Astrocyte of the spinal cord (primary cell): ENCODE data around the gene MYCBPAP.

Source experiments
- DNase-seq: peaks from one replicate; pipeline ENCODE4 v3.0.0; 2011; ENCODE audit warnings: low read depth, low spot score
- H3K4me3 ChIP-seq: 2 replicates; pipeline ENCODE4 v1.5.1; 2011; ENCODE audit warnings: low read depth, mild to moderate bottlenecking, low read length, moderate library complexity
- CTCF ChIP-seq: IDR thresholded peaks from 2 replicates; pipeline ENCODE4 v1.5.1; 2012; ENCODE audit warnings: low read depth, mild to moderate bottlenecking, low read length, inconsistent platforms
- in situ Hi-C: cut with HindIII; loops from 2 replicates; pipeline ENCODE4 v1.10.0; 2017; ENCODE audit warnings: low sequenced_read_pairs

The MYCBPAP gene

GRCh38 chr17:50487213-50488096 lies 20.8 kb upstream of the MYCBPAP start:
- TF ChIP-seq CTCF: no peak
- H3K4me3 ChIP-seq: no peak overlapping the region
- DNase-seq: no peak
- in situ Hi-C loops: no loop called here

GRCh38 chr17:50488880-50489279 lies 19.4 kb upstream of the MYCBPAP start:
- H3K4me3 ChIP-seq: no peak overlapping the region
- no peak for TF ChIP-seq CTCF
- no peak for DNase-seq
- in situ Hi-C loops: no loop called here

GRCh38 chr17:50491505-50491904 lies 16.7 kb upstream of the MYCBPAP start:
- H3K4me3 ChIP-seq: no peak overlapping the region
- in situ Hi-C loops: no loop called here
- no peak for DNase-seq
- TF ChIP-seq CTCF: no peak

GRCh38 chr17:50492214-50492613 lies 16.0 kb upstream of the MYCBPAP start:
- DNase-seq: no peak
- in situ Hi-C loops: no loop called here

GRCh38 chr17:50493744-50494143 lies 14.5 kb upstream of the MYCBPAP start:
- H3K4me3 ChIP-seq: no peak overlapping the region
- in situ Hi-C loops: no loop called here
- no peak for DNase-seq
- no peak for TF ChIP-seq CTCF

More at GRCh38 chr17:50492214-50492613, 16.0 kb upstream of the MYCBPAP start:
- no peak for TF ChIP-seq CTCF
- no peak overlapping the region for H3K4me3 ChIP-seq

GRCh38 chr17:50495217-50495823 lies 12.9 kb upstream of the MYCBPAP start:
- no peak for DNase-seq
- no peak overlapping the region for H3K4me3 ChIP-seq
- no peak for TF ChIP-seq CTCF
- in situ Hi-C loops: no loop called here
